AG04449 (cell line): ENCODE measurements around the gene RTL10.

Experiments used
- CTCF ChIA-PET: fragments of 350-600 bp; formaldehyde crosslinking; extraction: SDS; loops from one replicate; lab custom pipeline; 2021; ENCODE audit warnings: antibody characterized with exemption; lab: Yijun Ruan, JAX
- POLR2A ChIA-PET: fragments of 400-600, 350-600 bp; formaldehyde crosslinking; extraction: SDS; loops from one replicate; lab custom pipeline; 2020; ENCODE audit warnings: antibody characterized with exemption, inconsistent platforms; lab: Yijun Ruan, JAX
- DNase-seq: peaks from one replicate; pipeline ENCODE4 v3.0.0-alpha.2; 2010; ENCODE audit warnings: low read depth, low spot score
- H3K4me3 ChIP-seq: 2 replicates; pipeline ENCODE4 v1.5.1; 2011; ENCODE audit warnings: low read depth, mild to moderate bottlenecking, control low read depth, low read length
- TF ChIP-seq, protein P1 (sequence below): IDR thresholded peaks from one replicate; pipeline ENCODE4 v1.5.1; 2011; ENCODE audit warnings: mild to moderate bottlenecking, moderate library complexity, low read length, control low read depth, inconsistent platforms; ENCODE audit not compliant: insufficient read depth; ENCODE audit errors: missing control alignments

The RTL10 gene

DNA sequence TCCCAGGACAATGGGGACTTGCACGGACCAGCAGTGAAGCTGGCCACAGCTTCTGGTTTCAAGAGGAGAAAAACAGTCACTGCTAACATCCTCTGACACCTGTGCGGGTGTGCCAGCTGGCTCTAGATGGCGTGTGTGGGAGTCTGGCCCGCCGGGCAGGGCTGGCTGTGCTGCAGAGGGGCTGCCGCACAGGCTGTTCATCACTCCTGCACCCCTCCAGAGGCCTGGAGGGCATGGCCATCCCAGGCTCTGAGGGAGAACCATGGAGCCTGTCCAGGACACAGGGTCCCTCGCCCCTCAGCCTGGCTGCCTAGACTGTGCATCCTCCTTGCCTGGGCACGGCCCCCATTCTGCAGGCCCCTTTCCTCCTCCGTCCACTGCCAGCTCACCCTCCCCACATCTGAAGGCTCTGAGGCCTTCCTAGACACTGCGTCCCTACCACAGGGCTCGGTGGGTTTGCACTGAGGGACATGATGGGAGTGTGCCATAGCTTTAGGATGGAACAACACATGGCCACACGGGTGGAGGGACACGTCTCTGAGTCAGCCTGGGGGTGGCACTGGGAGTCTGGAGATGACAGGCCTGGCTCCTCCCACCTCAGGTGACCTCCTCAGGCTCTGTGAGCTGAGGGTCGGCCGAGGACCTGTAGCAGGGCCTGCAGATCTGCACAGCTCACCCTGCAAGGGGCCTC is 42.1 kb upstream of the RTL10 start:
- ChIA-PET POLR2A (no interaction called here), CTCF (interaction anchor here (3.0 to 9.7 kb wide), 2 partner anchors 16 to 166 kb away, joined by 23 to 76 read pairs; no protein-coding TSS in a partner anchor)
- no peak overlapping the region for H3K4me3 ChIP-seq
- TF ChIP-seq, protein P1, sequence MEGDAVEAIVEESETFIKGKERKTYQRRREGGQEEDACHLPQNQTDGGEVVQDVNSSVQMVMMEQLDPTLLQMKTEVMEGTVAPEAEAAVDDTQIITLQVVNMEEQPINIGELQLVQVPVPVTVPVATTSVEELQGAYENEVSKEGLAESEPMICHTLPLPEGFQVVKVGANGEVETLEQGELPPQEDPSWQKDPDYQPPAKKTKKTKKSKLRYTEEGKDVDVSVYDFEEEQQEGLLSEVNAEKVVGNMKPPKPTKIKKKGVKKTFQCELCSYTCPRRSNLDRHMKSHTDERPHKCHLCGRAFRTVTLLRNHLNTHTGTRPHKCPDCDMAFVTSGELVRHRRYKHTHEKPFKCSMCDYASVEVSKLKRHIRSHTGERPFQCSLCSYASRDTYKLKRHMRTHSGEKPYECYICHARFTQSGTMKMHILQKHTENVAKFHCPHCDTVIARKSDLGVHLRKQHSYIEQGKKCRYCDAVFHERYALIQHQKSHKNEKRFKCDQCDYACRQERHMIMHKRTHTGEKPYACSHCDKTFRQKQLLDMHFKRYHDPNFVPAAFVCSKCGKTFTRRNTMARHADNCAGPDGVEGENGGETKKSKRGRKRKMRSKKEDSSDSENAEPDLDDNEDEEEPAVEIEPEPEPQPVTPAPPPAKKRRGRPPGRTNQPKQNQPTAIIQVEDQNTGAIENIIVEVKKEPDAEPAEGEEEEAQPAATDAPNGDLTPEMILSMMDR, result no peak
- no peak for DNase-seq

DNA sequence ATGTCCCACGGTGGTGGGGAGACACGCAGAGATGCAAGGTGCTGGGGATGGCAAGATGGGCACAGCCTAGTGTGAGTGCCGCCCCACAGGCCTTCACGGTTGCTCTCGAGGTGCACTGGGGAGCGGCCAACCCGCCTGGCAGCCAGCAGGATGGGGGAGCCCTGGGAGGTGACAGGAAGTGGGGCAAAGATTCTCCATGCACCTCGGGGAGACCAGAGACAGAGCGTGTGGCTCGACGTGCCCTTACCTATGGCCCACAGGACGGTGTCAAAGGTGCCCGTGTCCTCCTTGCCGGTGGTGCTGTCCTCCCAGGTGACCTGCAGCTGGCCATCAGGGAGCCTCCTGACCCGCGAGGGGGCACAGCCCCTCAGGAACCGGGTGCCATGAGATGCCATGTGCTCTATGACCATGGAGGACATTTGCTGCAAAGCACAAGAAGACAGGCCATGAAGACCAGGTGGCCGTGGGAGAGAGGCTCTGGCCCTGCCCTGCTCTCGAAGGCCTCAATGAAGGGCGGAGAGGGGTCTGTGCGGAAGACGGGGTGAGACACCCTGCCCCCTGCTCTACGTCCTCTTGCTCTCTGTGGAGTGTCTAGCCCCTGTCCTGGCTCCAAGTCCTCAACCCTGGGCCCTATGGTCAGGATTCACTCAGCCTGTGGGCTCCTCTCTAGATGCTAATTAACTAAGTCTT is 40.6 kb upstream of the RTL10 start:
- no peak for DNase-seq
- POLR2A ChIA-PET, result no interaction called here
- CTCF ChIA-PET, result no interaction called here
- no peak overlapping the region for H3K4me3 ChIP-seq
- TF ChIP-seq, protein P1, result no peak

DNA sequence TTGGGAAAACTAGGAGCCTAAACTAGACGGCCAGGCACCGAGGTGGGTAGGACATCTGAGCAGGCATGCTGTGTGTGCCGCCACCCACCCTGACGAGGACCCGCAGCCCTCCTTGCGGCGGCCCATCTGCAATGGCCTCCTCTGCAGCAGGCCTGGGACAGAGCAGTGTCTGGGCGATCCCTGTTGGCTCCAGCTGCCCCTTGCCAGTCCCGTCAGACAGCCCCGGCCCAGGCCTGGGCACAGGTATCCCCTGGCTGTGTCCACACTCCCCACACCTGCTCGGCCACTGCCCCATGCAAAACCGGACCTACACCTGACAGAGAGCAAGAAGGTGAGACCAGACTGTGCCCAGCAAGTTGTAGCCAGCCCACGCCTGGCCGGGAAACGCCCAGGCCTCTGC is 38.7 kb upstream of the RTL10 start:
- TF ChIP-seq, protein P1, result no peak
- ChIA-PET POLR2A (no interaction called here), CTCF (interaction anchor here (1.4 to 9.2 kb wide), 4 partner anchors 9 to 163 kb away, joined by 4 to 58 read pairs (median 11); no protein-coding TSS in a partner anchor)
- DNase-seq, result no peak
- H3K4me3 ChIP-seq, result no peak overlapping the region

DNA sequence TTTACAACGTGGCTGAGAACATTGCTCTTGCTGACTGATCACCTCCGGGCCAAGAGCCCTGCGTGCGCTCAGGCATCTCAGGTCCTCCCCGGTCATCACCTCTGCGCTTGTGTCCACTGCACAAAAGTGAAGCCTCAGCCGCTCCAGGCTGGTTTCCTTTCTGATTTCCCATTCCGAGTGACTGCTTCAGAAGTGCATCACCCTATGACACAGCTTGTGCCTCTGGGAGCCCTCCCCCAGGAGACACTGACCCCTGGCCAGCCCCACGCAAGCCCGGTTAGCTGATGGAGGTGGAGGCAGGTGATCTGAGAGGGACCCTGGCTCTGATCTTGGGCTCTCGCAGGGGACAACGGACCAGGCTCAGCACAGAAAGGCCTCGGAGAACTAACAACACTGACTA is 38.3 kb upstream of the RTL10 start:
- ChIA-PET POLR2A (no interaction called here), CTCF (interaction anchor here (1.4 to 9.2 kb wide), 5 partner anchors 8 to 162 kb away, joined by 4 to 58 read pairs (median 5); no protein-coding TSS in a partner anchor)
- no peak for DNase-seq
- H3K4me3 ChIP-seq, result no peak overlapping the region
- TF ChIP-seq, protein P1, result no peak

DNA sequence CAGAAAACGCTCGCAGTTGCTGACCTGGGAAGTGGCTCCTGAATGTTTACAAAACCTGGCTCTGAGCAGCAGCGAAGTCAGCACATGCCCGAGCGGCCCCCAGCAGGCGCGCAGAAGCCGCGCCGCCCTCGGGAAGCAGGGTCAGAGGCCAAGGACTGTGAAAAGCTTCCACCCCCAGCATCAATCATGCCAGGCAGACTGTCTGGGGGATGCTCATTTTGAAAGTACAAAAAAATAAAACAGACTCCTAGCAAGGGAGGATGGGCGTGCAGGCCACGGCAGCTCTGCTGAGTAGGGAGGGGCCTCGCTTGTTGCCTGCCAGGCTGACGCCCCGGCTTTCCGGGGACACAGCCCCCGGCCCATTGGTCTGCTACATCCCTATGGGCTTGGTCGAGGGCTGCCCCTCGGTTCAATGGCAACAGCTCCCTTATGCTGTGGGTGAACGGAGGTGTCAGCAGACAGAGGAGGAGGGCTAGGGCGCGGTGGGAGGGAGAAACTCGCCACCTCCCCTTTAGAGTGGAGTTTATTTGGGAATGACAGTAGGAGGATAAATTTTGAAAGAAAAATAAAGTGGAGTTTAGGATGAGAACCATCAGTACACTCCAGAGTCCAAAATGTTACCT is 37.7 kb upstream of the RTL10 start:
- ChIA-PET CTCF (interaction anchor here (1.0 to 9.2 kb wide), 6 partner anchors 8 to 162 kb away, joined by 4 to 58 read pairs (median 5); no protein-coding TSS in a partner anchor), POLR2A (interaction anchor here (2.2 kb wide), 1 partner anchor 11 kb away, joined by 7 read pairs; no protein-coding TSS in a partner anchor)
- H3K4me3 ChIP-seq, result no peak overlapping the region
- DNase-seq, result no peak
- TF ChIP-seq, protein P1, result no peak
